Stimulated activated CD4-positive, alpha-beta T cell treated with anti-CD3 and anti-CD28 coated beads, Interleukin-4, amount 100 ng/mL, for 24 hours (primary cell): ENCODE data around the gene ABR.
A peak's percentile ranks its signal among the peaks of the same experiment; 100 is the strongest.

Experiments
- DNase-seq: peaks from one replicate; pipeline ENCODE4 v3.0.0-alpha.2; 2020

Gene ABR

GRCh38 chr17:1179818-1180742 lies at the start of gene ABR:
Gene ABR (minus strand): TSS chr17:1179981. CDS start chr17:1179727, 254 bp downstream.
- peak; percentile 53 for DNase-seq

GRCh38 chr17:1229349-1229899 lies 49.6 kb upstream of the ABR start:
- DNase-seq, result no peak

- no peak for DNase-seq
These were observed 49.1 kb upstream of the ABR start for GRCh38 chr17:1228781-1229348.

GRCh38 chr17:1227917-1228780 lies 48.4 kb upstream of the ABR start:
- no peak for DNase-seq

- no peak for DNase-seq
These were observed 47.6 kb upstream of the ABR start for GRCh38 chr17:1227365-1227764.

- DNase-seq, result no peak
These were observed 46.5 kb upstream of the ABR start for GRCh38 chr17:1226308-1226707.

GRCh38 chr17:1224330-1224729 lies 44.5 kb upstream of the ABR start:
- DNase-seq, result no peak

GRCh38 chr17:1223662-1224061 lies 43.9 kb upstream of the ABR start:
- DNase-seq, result no peak

- DNase-seq, result no peak
These were observed 42.5 kb upstream of the ABR start for GRCh38 chr17:1222321-1222720.

GRCh38 chr17:1221209-1221608 lies 41.4 kb upstream of the ABR start:
- no peak for DNase-seq

GRCh38 chr17:1220346-1220745 lies 40.6 kb upstream of the ABR start:
- no peak for DNase-seq

GRCh38 chr17:1217089-1217385 lies 37.3 kb upstream of the ABR start:
- DNase-seq, result no peak

- DNase-seq, result no peak
These were observed 36.7 kb upstream of the ABR start for GRCh38 chr17:1216217-1217088.

GRCh38 chr17:1212946-1213345 lies 33.2 kb upstream of the ABR start:
- DNase-seq, result no peak

GRCh38 chr17:1211287-1211686 lies 31.5 kb upstream of the ABR start:
- no peak for DNase-seq

GRCh38 chr17:1208966-1209365 lies 29.2 kb upstream of the ABR start:
- no peak for DNase-seq

GRCh38 chr17:1206026-1206777 lies 26.4 kb upstream of the ABR start:
- no peak for DNase-seq

- no peak for DNase-seq
These were observed 24.1 kb upstream of the ABR start for GRCh38 chr17:1203967-1204291.

GRCh38 chr17:1203111-1203966 lies 23.6 kb upstream of the ABR start:
- peak; percentile 53 for DNase-seq

GRCh38 chr17:1202291-1202690 lies 22.5 kb upstream of the ABR start:
- DNase-seq, result no peak
